Effector memory CD4-positive, alpha-beta T cell (primary cell): ENCODE data around the gene STMN3.

Experiments
- DNase-seq, 3 donors: peaks; one replicate each; pipeline ENCODE4 v3.0.0-alpha.2; 2020
- H3K27ac ChIP-seq: 2 replicates; pipeline ENCODE4 v1.7.0; 2013; ENCODE audit warnings: mild to moderate bottlenecking, low read length, moderate library complexity; ENCODE audit not compliant: insufficient read depth, poor library complexity, severe bottlenecking
- H3K27me3 ChIP-seq: replicated peaks from 2 replicates; pipeline ENCODE4 v1.7.0; 2013; ENCODE audit warnings: mild to moderate bottlenecking, low read length; ENCODE audit not compliant: insufficient read depth, control insufficient read depth, poor library complexity, severe bottlenecking
- H3K36me3 ChIP-seq: 2 replicates; pipeline ENCODE4 v1.7.0; 2013; ENCODE audit warnings: mild to moderate bottlenecking, low read length, moderate library complexity; ENCODE audit not compliant: control insufficient read depth, insufficient read depth
- H3K4me1 ChIP-seq: 2 replicates; pipeline ENCODE4 v1.7.0; 2013; ENCODE audit warnings: low read length, mild to moderate bottlenecking; ENCODE audit not compliant: control insufficient read depth, insufficient read depth, poor library complexity, severe bottlenecking
- H3K4me3 ChIP-seq: 2 replicates; pipeline ENCODE4 v1.7.0; 2013; ENCODE audit warnings: low read length, low read depth, mild to moderate bottlenecking; ENCODE audit not compliant: insufficient read depth, poor library complexity, severe bottlenecking
- H3K9me3 ChIP-seq: 2 replicates; pipeline ENCODE4 v1.7.0; 2013; ENCODE audit warnings: mild to moderate bottlenecking, low read length, moderate library complexity; ENCODE audit not compliant: control insufficient read depth

The STMN3 gene

GRCh38 chr20:63691711-63692435 is 38.6 kb upstream of the STMN3 start:
- Histone ChIP-seq H3K9me3 (no peaks in the 10 kb centered on the region), H3K27ac (no peak overlapping the region), H3K4me1 (peaks cover 20% of the 10 kb centered on the region), H3K27me3 (no peaks in the 10 kb centered on the region), H3K4me3 (no peak overlapping the region), H3K36me3 (peaks cover 8% of the 10 kb centered on the region)
- DNase-seq: no peak

DNA sequence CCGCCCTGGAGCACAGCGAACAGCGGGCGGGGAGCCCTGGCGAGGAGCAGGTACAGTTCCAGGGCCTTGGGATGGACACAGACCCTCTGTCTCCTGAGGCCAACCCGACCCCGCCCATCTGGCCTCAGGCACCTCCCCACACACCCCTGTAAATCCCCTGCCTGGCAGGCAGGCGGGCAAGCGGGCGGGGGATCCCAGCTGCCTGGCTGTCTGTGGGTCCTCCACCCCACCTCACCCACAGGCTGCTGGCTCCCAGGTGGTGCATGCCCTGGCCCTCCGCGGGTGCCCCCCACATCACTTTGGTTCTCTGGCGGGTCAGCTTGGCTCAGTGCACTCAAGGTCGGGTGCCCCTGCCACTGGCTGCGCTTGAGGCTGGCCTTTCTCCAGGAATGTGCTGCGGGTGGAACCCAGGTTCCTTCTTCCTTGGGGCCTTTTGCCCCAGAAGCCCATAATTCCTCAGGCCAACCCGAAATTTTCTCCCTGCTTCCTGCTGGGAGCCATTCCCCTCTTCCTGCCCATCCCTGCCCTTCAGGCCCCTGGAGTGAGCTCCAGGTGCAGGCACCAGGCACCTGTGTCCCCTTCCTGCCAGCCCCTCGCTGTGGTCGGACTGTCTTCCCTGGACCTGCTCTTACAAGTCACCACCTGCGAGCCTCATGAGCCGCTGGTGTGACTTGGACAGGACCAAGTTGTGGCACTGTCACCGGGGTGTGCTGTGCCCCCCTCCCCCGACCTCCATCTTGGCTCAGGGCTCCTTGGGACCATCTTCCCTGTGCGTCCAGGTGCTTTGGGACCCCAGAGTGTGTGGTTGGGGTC is 37.9 kb upstream of the STMN3 start:
- H3K27ac ChIP-seq: no peak overlapping the region
- H3K4me3 ChIP-seq: no peak overlapping the region
- H3K36me3 ChIP-seq: peaks cover 8% of the 10 kb centered on the region
- H3K4me1 ChIP-seq: peaks cover 17% of the 10 kb centered on the region
- H3K9me3 ChIP-seq: no peaks in the 10 kb centered on the region
- no peaks in the 10 kb centered on the region for H3K27me3 ChIP-seq
- no peak for DNase-seq

DNA sequence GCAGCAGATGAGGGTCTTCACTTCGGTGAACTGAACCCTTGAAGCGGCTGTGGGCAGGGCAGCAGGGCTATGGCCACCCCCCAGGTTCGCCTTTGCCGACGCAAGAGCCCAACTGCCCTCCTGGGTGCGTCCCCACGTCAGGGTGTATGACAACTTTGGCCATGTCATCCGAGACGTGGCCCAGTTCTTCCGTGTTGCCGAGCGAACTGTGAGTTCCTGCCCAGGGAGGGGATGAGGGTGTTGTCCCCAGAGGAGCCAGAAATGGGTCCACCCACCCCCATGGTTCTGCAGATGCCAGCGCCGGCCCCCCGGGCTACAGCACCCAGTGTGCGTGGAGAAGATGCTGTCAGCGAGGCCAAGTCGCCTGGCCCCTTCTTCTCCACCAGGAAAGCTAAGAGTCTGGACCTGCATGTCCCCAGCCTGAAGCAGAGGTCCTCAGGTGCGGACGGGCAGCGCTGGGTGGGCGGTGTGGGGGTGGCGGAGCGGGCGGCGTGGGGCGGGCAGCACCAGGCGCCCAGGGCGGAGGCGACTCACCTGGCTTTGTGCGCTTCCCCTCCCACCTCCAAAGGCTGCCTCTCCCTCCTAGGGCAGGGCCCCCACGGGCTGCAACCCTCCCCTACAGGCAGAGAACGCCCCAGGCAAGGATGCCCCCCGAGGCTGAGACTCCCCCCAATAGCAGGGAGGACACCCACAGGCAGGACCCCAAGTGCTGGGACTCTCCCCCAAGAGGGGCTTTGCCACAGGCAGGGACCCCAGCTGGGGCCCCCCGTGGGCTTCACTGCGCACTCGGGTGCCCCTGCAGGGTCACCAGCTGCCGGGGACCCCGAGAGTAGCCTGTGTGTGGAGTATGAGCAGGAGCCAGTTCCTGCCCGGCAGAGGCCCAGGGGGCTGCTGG is 37.0 kb upstream of the STMN3 start:
- H3K9me3 ChIP-seq: no peaks in the 10 kb centered on the region
- H3K27ac ChIP-seq: no peak overlapping the region
- H3K4me3 ChIP-seq: no peak overlapping the region
- peaks cover 15% of the 10 kb centered on the region for H3K4me1 ChIP-seq
- no peaks in the 10 kb centered on the region for H3K27me3 ChIP-seq
- peaks cover 6% of the 10 kb centered on the region for H3K36me3 ChIP-seq
- DNase-seq: no peak

GRCh38 chr20:63689046-63690002 is 36.1 kb upstream of the STMN3 start:
- H3K9me3 ChIP-seq: no peaks in the 10 kb centered on the region
- no peaks in the 10 kb centered on the region for H3K27me3 ChIP-seq
- H3K36me3 ChIP-seq: no peaks in the 10 kb centered on the region
- no peak for DNase-seq
- H3K4me3 ChIP-seq: no peak overlapping the region
- peaks cover 15% of the 10 kb centered on the region for H3K4me1 ChIP-seq
- no peak overlapping the region for H3K27ac ChIP-seq

- H3K36me3 ChIP-seq: no peaks in the 10 kb centered on the region
Observed at GRCh38 chr20:63688228-63689045, 35.2 kb upstream of the STMN3 start.

GRCh38 chr20:63687419-63688178 is 34.4 kb upstream of the STMN3 start:
- no peak for DNase-seq
- H3K4me3 ChIP-seq: no peak overlapping the region
- H3K36me3 ChIP-seq: no peaks in the 10 kb centered on the region
- no peak overlapping the region for H3K27ac ChIP-seq
- no peaks in the 10 kb centered on the region for H3K9me3 ChIP-seq
- H3K4me1 ChIP-seq: peaks cover 15% of the 10 kb centered on the region
- H3K27me3 ChIP-seq: no peaks in the 10 kb centered on the region

More at GRCh38 chr20:63688228-63689045, 35.2 kb upstream of the STMN3 start:
- Histone ChIP-seq H3K27me3 (no peaks in the 10 kb centered on the region), H3K4me3 (no peak overlapping the region), H3K9me3 (no peaks in the 10 kb centered on the region), H3K27ac (no peak overlapping the region), H3K4me1 (peaks cover 15% of the 10 kb centered on the region)
- DNase-seq: no peak

GRCh38 chr20:63686492-63687321 is 33.5 kb upstream of the STMN3 start:
- Histone ChIP-seq H3K4me1 (peaks cover 15% of the 10 kb centered on the region), H3K27ac (no peak overlapping the region), H3K4me3 (no peak overlapping the region), H3K27me3 (no peaks in the 10 kb centered on the region), H3K9me3 (no peaks in the 10 kb centered on the region), H3K36me3 (no peaks in the 10 kb centered on the region)
- no peak for DNase-seq

DNA sequence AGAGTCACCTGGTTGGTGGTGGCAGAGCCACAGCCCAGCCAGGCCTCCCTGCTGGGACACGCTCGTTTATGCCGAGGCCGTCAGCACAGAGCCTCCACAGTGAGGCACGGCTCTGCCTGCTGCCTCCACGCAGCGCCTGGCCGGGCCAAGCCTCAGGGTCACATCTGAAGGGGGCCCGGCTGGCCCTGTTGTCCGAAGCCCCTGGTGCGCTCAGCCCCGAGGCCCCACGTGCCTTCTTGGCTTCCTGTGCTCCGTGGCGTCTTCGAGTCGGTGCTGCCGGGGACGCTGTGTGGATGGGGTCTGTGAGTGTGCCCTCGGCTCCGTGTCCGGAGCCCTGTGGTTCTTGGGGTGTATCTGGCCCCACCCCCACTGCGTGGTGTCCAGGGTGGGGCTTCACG is 32.9 kb upstream of the STMN3 start:
- Histone ChIP-seq H3K4me1 (peaks cover 15% of the 10 kb centered on the region), H3K27ac (no peak overlapping the region), H3K4me3 (no peak overlapping the region), H3K9me3 (no peaks in the 10 kb centered on the region), H3K36me3 (no peaks in the 10 kb centered on the region), H3K27me3 (no peaks in the 10 kb centered on the region)
- DNase-seq: no peak
